ENCODE data around the gene NDRG2.

NDRG2 gene

GRCh38 chr14:21033133-21033698 lies 8.4 kb upstream of the NDRG2 start:
- no peaks in the 10 kb centered on the region for H3K36me3 Mint-ChIP-seq (ENCODE audit: low read depth)
- peaks cover 44% of the 10 kb centered on the region for H3K4me1 Mint-ChIP-seq
- H3K27me3 Mint-ChIP-seq (ENCODE audit: low read depth, poor library complexity), result peaks cover 27% of the 10 kb centered on the region
- no peak overlapping the region for H3K27ac Mint-ChIP-seq
- H3K4me3 Mint-ChIP-seq, result no peak overlapping the region
- no peaks in the 10 kb centered on the region for H3K9me3 Mint-ChIP-seq
- DNase-seq, result no peak
- TF ChIP-seq CTCF (IDR thresholded peaks at IDR 0.05), result no peak

GRCh38 chr14:21032326-21033132 lies 7.7 kb upstream of the NDRG2 start:
- H3K9me3 Mint-ChIP-seq, result no peaks in the 10 kb centered on the region
- TF ChIP-seq CTCF (IDR thresholded peaks at IDR 0.05), result no peak
- H3K27me3 Mint-ChIP-seq (ENCODE audit: low read depth, poor library complexity), result peaks cover 27% of the 10 kb centered on the region
- H3K4me1 Mint-ChIP-seq, result peaks cover 43% of the 10 kb centered on the region
- DNase-seq, result no peak
- H3K27ac Mint-ChIP-seq, result no peak overlapping the region
- H3K36me3 Mint-ChIP-seq (ENCODE audit: low read depth), result no peaks in the 10 kb centered on the region
- no peak overlapping the region for H3K4me3 Mint-ChIP-seq

- H3K4me3 Mint-ChIP-seq, result no peak overlapping the region
- no peak for DNase-seq
- no peaks in the 10 kb centered on the region for H3K9me3 Mint-ChIP-seq
- H3K36me3 Mint-ChIP-seq (ENCODE audit: low read depth), result no peaks in the 10 kb centered on the region
- peaks cover 24% of the 10 kb centered on the region for H3K27me3 Mint-ChIP-seq (ENCODE audit: low read depth, poor library complexity)
- H3K27ac Mint-ChIP-seq, result no peak overlapping the region
- H3K4me1 Mint-ChIP-seq, result peaks cover 53% of the 10 kb centered on the region
- TF ChIP-seq CTCF (IDR thresholded peaks at IDR 0.05), result no peak
Observed at GRCh38 chr14:21030531-21030930, 5.7 kb upstream of the NDRG2 start.

- Mint-ChIP-seq H3K4me3 (no peak within 1 kb of the TSS), H3K4me1 (peaks cover 47% of the 10 kb centered on the region), H3K27me3 (ENCODE audit: low read depth, poor library complexity) (peaks cover 20% of the 10 kb centered on the region), H3K36me3 (ENCODE audit: low read depth) (no peaks in the 10 kb centered on the region), H3K27ac (no peak within 1 kb of the TSS), H3K9me3 (no peaks in the 10 kb centered on the region)
- TF ChIP-seq CTCF (IDR thresholded peaks at IDR 0.05), result no peak
- no peak for DNase-seq
Observed at GRCh38 chr14:21029917-21030316, 5.1 kb upstream of the NDRG2 start, which contains the start of gene TPPP2. TPPP2 (plus strand) TSS chr14:21030217; CDS start chr14:21030582, 365 bp downstream.

GRCh38 chr14:21026988-21027315 lies 2.1 kb upstream of the NDRG2 start:
- no peak for DNase-seq
- Mint-ChIP-seq H3K4me3 (peak overlapping the region; percentile 37), H3K36me3 (ENCODE audit: low read depth) (peaks cover 5% of the 10 kb centered on the region), H3K27me3 (ENCODE audit: low read depth, poor library complexity) (peaks cover 31% of the 10 kb centered on the region), H3K9me3 (no peaks in the 10 kb centered on the region), H3K4me1 (peaks cover 61% of the 10 kb centered on the region), H3K27ac (no peak overlapping the region)
- no peak for TF ChIP-seq CTCF (IDR thresholded peaks at IDR 0.05)
